GM19193 (cell line): ENCODE measurements around the gene PM20D1.

Source experiments
- POLR2A ChIP-seq: IDR thresholded peaks from 4 replicates; pipeline ENCODE4 v1.6.1; 2011; ENCODE audit not compliant: insufficient read depth, insufficient read length; ENCODE audit errors: extremely low read depth

PM20D1 gene

GRCh38 chr1:205840146-205840923, 9.6 kb downstream of the PM20D1 start:
- no peak for TF ChIP-seq POLR2A

- TF ChIP-seq POLR2A = no peak
These were observed 12.5 kb downstream of the PM20D1 start for GRCh38 chr1:205837382-205837970.

- TF ChIP-seq POLR2A = no peak
These were observed 15.2 kb downstream of the PM20D1 start for GRCh38 chr1:205834751-205835150.

GRCh38 chr1:205832326-205832751, 17.6 kb downstream of the PM20D1 start:
- TF ChIP-seq POLR2A = no peak

- TF ChIP-seq POLR2A = no peak
These were observed 22.3 kb downstream of the PM20D1 start for GRCh38 chr1:205827623-205828022.

- no peak for TF ChIP-seq POLR2A
These were observed 22.9 kb downstream of the PM20D1 start for GRCh38 chr1:205826995-205827394.

GRCh38 chr1:205826016-205826806, 23.7 kb downstream of the PM20D1 start:
- no peak for TF ChIP-seq POLR2A

- TF ChIP-seq POLR2A = no peak
These were observed 25.8 kb downstream of the PM20D1 start for GRCh38 chr1:205824180-205824579.

- no peak for TF ChIP-seq POLR2A
These were observed 27.5 kb downstream of the PM20D1 start for GRCh38 chr1:205822397-205822796.

- no peak for TF ChIP-seq POLR2A
These were observed 31.9 kb downstream of the PM20D1 start for GRCh38 chr1:205817988-205818387.

- TF ChIP-seq POLR2A = no peak
These were observed 32.6 kb downstream of the PM20D1 start for GRCh38 chr1:205817364-205817763.

GRCh38 chr1:205813755-205814058, 36.2 kb downstream of the PM20D1 start:
- TF ChIP-seq POLR2A = no peak

- no peak for TF ChIP-seq POLR2A
These were observed 36.8 kb downstream of the PM20D1 start, which contains the start of gene SLC41A1 for GRCh38 chr1:205812878-205813754. Gene SLC41A1 (minus strand): TSS chr1:205813198. CDS start chr1:205810441, 2,757 bp downstream.

- TF ChIP-seq POLR2A = no peak
These were observed 37.6 kb downstream of the PM20D1 start for GRCh38 chr1:205812271-205812877.
